Glutamatergic neuron (in vitro differentiated cells): Measurements from ENCODE around the gene CDH23. TPM values are rescaled to one million over a fixed set of nuclear protein-coding genes. Genes with fewer than 3 reads are reported as not detected.

Experiments
- DNase-seq: peaks from one replicate; pipeline ENCODE4 v3.0.0; 2022
- H3K27ac Mint-ChIP-seq: one replicate; pipeline ENCODE4 v1.8.0; 2020; ENCODE audit warnings: mild to moderate bottlenecking, mixed read lengths, inconsistent platforms; ENCODE audit not compliant: unreplicated experiment
- H3K27me3 Mint-ChIP-seq: one replicate; pipeline ENCODE4 v1.8.0; 2020; ENCODE audit warnings: mild to moderate bottlenecking, moderate library complexity, mixed read lengths, inconsistent platforms; ENCODE audit not compliant: unreplicated experiment
- H3K36me3 Mint-ChIP-seq: one replicate; pipeline ENCODE4 v1.8.0; 2020; ENCODE audit warnings: mild to moderate bottlenecking, mixed read lengths, inconsistent platforms; ENCODE audit not compliant: unreplicated experiment
- H3K4me1 Mint-ChIP-seq: one replicate; pipeline ENCODE4 v1.8.0; 2020; ENCODE audit warnings: mild to moderate bottlenecking, low read depth, mixed read lengths, inconsistent platforms; ENCODE audit not compliant: unreplicated experiment
- H3K4me3 Mint-ChIP-seq: one replicate; pipeline ENCODE4 v1.8.0; 2020; ENCODE audit warnings: mild to moderate bottlenecking, mixed read lengths, inconsistent platforms; ENCODE audit not compliant: unreplicated experiment
- H3K9me3 Mint-ChIP-seq: one replicate; pipeline ENCODE4 v1.8.0; 2020; ENCODE audit warnings: mild to moderate bottlenecking, moderate library complexity, mixed read lengths, inconsistent platforms; ENCODE audit not compliant: unreplicated experiment
- total RNA-seq: library from RNA; stranded (reverse); fragmentation: NEBNext Ultra II Directional; extraction: Animal tissue kit (Norgen Biotek cat#: 25700); gene quantifications from one replicate; pipeline ENCODE4 v1.2.1, GENCODE V29; 2021; ENCODE audit not compliant: unreplicated experiment
- TF ChIP-seq, protein P1 (sequence below): fragments of 200-600 bp; sonication (generic); IDR thresholded peaks from one replicate; pipeline ENCODE4 v1.5.0; 2021; ENCODE audit not compliant: partially characterized antibody, unreplicated experiment

The CDH23 gene
- total RNA-seq, 1 donor from 2014 or later: 2.0 TPM

DNA sequence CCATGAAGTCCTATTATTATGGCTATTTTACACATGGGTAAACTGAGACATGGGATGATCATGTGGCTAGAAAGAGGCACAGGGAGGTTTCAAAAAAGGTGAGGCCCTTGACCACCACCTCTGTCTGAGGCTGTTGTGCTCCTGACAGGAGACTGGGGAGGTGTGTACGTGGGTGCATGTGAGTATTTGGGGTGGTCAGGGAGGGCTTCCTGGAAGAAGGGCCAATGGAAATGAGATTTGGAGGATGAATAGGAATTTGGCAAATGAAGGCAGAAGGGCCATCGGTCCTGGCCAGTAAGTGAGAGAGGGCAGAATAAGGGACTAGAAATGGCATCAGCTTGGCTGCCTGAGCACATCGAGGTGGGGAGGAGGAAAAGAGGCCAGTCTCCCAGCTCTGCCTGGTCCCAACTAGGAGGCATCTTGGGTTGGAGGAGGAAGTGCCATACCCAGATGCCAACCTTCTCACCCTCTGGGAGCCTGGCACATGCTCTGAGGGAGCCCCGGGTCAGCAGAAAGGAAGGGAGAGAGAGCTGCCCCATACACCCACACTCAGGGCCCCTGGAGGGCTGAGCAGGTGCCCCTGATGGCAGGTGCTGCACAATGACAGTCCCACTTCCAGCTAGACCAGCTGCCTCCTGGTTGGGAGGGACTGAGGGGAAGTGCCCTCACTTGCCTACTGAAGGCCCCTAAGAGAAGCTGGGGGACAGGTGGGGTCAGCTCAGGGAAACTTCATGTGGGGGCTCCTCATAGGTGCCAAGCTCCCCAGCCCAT lies 47.7 kb downstream of the CDH23 start:
- no peak overlapping the region for H3K4me3 Mint-ChIP-seq
- no peak overlapping the region for H3K27ac Mint-ChIP-seq
- no peak for DNase-seq
- TF ChIP-seq, protein P1, sequence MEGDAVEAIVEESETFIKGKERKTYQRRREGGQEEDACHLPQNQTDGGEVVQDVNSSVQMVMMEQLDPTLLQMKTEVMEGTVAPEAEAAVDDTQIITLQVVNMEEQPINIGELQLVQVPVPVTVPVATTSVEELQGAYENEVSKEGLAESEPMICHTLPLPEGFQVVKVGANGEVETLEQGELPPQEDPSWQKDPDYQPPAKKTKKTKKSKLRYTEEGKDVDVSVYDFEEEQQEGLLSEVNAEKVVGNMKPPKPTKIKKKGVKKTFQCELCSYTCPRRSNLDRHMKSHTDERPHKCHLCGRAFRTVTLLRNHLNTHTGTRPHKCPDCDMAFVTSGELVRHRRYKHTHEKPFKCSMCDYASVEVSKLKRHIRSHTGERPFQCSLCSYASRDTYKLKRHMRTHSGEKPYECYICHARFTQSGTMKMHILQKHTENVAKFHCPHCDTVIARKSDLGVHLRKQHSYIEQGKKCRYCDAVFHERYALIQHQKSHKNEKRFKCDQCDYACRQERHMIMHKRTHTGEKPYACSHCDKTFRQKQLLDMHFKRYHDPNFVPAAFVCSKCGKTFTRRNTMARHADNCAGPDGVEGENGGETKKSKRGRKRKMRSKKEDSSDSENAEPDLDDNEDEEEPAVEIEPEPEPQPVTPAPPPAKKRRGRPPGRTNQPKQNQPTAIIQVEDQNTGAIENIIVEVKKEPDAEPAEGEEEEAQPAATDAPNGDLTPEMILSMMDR: no peak
- H3K27me3 Mint-ChIP-seq: peaks cover 2% of the 10 kb centered on the region
- H3K36me3 Mint-ChIP-seq: no peaks in the 10 kb centered on the region
- peaks cover 18% of the 10 kb centered on the region for H3K4me1 Mint-ChIP-seq
- no peaks in the 10 kb centered on the region for H3K9me3 Mint-ChIP-seq

DNA sequence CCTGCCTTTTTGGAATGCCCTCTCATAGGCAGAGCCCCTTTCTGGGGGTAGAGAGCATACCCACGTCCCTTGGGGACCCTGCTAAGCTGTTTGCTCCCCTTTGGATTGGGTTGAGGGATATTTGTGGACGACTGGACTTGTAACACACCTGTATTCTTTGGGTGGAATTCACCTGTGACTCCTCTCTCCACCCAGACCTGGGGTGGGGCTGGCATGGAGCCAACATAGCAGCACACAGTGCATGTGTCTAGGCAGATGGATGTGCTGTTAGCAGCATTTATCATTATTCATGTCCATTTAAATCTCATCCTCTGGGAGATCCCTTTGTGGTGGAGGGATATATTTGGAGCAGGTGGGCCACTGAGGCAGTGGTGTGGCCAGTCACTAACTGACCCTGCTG lies 51.0 kb downstream of the CDH23 start:
- H3K9me3 Mint-ChIP-seq: no peaks in the 10 kb centered on the region
- H3K4me3 Mint-ChIP-seq: no peak overlapping the region
- H3K27ac Mint-ChIP-seq: no peak overlapping the region
- TF ChIP-seq, protein P1: no peak
- no peak for DNase-seq
- H3K4me1 Mint-ChIP-seq: peaks cover 9% of the 10 kb centered on the region
- H3K27me3 Mint-ChIP-seq: peaks cover 7% of the 10 kb centered on the region
- no peaks in the 10 kb centered on the region for H3K36me3 Mint-ChIP-seq

DNA sequence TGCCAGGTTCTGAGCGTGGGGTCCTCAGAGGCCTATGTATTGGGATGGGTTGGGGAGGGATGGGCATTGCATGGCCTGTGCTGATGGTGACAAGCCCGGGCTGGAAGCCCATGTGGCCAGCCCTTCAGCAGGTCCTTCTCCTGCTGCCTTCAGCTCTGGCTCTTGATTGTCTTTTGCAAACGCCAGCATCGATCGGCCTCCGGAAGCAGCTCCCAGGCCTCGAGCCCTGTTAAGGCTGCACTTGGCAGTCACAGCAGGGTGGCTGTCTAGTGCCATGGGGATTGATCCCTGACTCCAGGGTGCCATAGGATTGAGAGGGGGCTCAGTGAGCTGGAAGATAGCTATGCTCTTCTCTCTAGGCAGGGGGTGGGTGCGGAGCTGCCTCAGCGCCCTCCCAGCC lies 51.4 kb downstream of the CDH23 start:
- Mint-ChIP-seq H3K4me1 (peaks cover 11% of the 10 kb centered on the region), H3K27me3 (peaks cover 7% of the 10 kb centered on the region), H3K4me3 (no peak overlapping the region), H3K27ac (no peak overlapping the region), H3K36me3 (no peaks in the 10 kb centered on the region), H3K9me3 (no peaks in the 10 kb centered on the region)
- TF ChIP-seq, protein P1: no peak
- DNase-seq: no peak

DNA sequence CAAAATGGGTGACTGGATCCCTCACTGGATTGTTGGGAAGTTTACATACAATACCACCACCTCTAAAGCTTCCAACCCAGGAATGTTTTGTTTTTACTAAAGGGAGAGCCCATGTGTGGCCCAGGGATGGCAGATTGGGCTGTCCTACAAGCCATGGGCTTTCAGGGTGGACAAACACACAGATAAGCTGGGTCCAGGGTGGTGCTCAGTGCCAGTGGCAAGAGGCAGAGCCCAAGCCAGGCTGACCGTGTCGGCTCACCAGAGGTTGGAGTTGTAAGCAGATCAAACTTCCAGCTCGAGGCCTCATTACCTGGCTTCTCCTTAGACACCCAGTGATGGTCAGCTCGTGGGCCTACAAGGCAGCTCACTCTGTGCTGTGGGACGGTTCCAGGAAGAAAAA lies 52.3 kb downstream of the CDH23 start:
- Mint-ChIP-seq H3K9me3 (no peaks in the 10 kb centered on the region), H3K27ac (no peak overlapping the region), H3K27me3 (peaks cover 7% of the 10 kb centered on the region)

DNA sequence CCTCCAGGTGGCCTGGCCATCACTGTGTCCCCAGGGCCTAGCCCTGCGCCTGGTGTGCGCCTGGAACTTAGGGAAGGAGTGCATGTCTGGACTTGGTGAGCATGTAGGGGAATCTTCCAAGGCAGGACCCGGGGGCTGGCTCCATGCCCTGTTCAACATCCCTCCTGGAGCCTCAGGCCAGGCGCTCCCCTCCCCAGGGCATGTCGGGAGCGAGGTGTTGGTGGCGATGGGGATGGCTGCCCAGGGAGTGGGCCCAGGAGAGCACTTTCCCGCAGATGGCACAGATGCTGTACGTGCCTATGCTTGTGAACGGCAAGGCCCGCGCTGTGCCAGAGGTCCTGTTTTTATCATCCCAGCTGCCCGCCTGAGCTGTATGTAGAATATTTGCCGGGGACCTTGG lies 55.0 kb downstream of the CDH23 start:
- Mint-ChIP-seq H3K36me3 (no peaks in the 10 kb centered on the region), H3K4me3 (no peak overlapping the region), H3K4me1 (peaks cover 8% of the 10 kb centered on the region), H3K27me3 (peaks cover 10% of the 10 kb centered on the region), H3K27ac (no peak overlapping the region), H3K9me3 (no peaks in the 10 kb centered on the region)
- TF ChIP-seq, protein P1: no peak
- no peak for DNase-seq

More for the DNA sequence above, 52.3 kb downstream of the CDH23 start:
- DNase-seq: no peak
- Mint-ChIP-seq H3K4me3 (no peak overlapping the region), H3K4me1 (peaks cover 9% of the 10 kb centered on the region), H3K36me3 (no peaks in the 10 kb centered on the region)
- TF ChIP-seq, protein P1: no peak
